Endothelial cell of umbilical vein (primary cell): ENCODE results near the gene ZNF184. TPM values are rescaled to one million over a fixed set of nuclear protein-coding genes. Genes with fewer than 3 reads are reported as not detected.

Source experiments
- BruUV-seq: library from RNA; stranded (reverse); fragments of 400-500 nt; replicated peaks from 2 replicates; lab custom pipeline; 2021; lab: Mats Ljungman, UMichigan
- CTCF ChIA-PET: fragments of 300-600, 350-600 bp; sonication (Branson Sonifier 250); formaldehyde crosslinking; loops from one replicate; lab custom pipeline; 2021; ENCODE audit warnings: antibody characterized with exemption, inconsistent platforms; lab: Charles Lee
- POLR2A ChIA-PET: fragments of 300-600, 350-600 bp; sonication (Branson Sonifier 250); formaldehyde crosslinking; loops from one replicate; lab custom pipeline; 2021; ENCODE audit warnings: antibody characterized with exemption, inconsistent platforms; lab: Charles Lee
- DNase-seq: peaks from one replicate; pipeline ENCODE4 v3.0.0-alpha.2; 2011; ENCODE audit warnings: low read depth, low spot score
- FAIRE-seq: peaks from 2 replicates; lab custom pipeline; 2011; peaks lifted over from hg19 to GRCh38; lab: Jason Lieb, UNC
- H2AFZ ChIP-seq: 2 replicates; pipeline ENCODE4 v1.6.0; 2012; ENCODE audit warnings: low read depth, low read length, control low read depth, inconsistent platforms
- H3K27ac ChIP-seq: 2 replicates; pipeline ENCODE4 v1.5.1; 2011; ENCODE audit warnings: low read depth, mild to moderate bottlenecking, control low read depth, low read length, moderate library complexity; ENCODE audit not compliant: insufficient read depth
- H3K27me3 ChIP-seq, 2 experiments: 2 replicates each; pipeline versions ENCODE4 v1.6.0 to v1.6.1; 2011; ENCODE audit warnings: low read length in 2 of 2, mixed read lengths in 1 of 2; ENCODE audit not compliant: control insufficient read depth in 2 of 2, insufficient read depth in 2 of 2
- H3K36me3 ChIP-seq, 2 experiments: 2 replicates in 1 of 2; 3 replicates in 1 of 2; pipeline ENCODE4 v1.5.1; 2011; ENCODE audit warnings: low read length in 2 of 2, mild to moderate bottlenecking in 1 of 2, moderate library complexity in 1 of 2; ENCODE audit not compliant: control insufficient read depth in 2 of 2, insufficient read depth in 2 of 2; ENCODE audit errors: extremely low read depth in 1 of 2
- H3K4me1 ChIP-seq: 3 replicates; pipeline ENCODE4 v1.5.1; 2011; ENCODE audit warnings: mild to moderate bottlenecking, low read length; ENCODE audit not compliant: control insufficient read depth, insufficient read depth; ENCODE audit errors: extremely low read depth
- H3K4me2 ChIP-seq: 2 replicates; pipeline ENCODE4 v1.6.1; 2011; ENCODE audit warnings: low read length, control low read depth, mixed read lengths; ENCODE audit not compliant: insufficient read depth
- H3K4me3 ChIP-seq, 3 experiments: fragments of 200-600 bp in 1 of 3; sonication (generic), shearing (Covaris generic) in 1 of 3; replicated peaks in 1 of 3; 2 replicates each; pipeline ENCODE4 v1.5.1; 2011 to 2016; ENCODE audit warnings: control low read depth in 3 of 3, low read length in 3 of 3, mild to moderate bottlenecking in 2 of 3, inconsistent platforms in 1 of 3, low read depth in 1 of 3, moderate library complexity in 1 of 3; ENCODE audit not compliant: insufficient read depth in 1 of 3
- H3K79me2 ChIP-seq: 2 replicates; pipeline ENCODE4 v1.6.0; 2012; ENCODE audit warnings: low read length, inconsistent platforms; ENCODE audit not compliant: control insufficient read depth, insufficient read depth
- H3K9ac ChIP-seq: replicated peaks from 2 replicates; pipeline ENCODE3; 2011; ENCODE audit warnings: low read length, control low read depth; ENCODE audit not compliant: insufficient read depth; ENCODE audit errors: extremely low read depth
- H3K9me1 ChIP-seq: replicated peaks from 3 replicates; pipeline ENCODE4 v1.6.0; 2011; ENCODE audit warnings: mild to moderate bottlenecking, low read length; ENCODE audit not compliant: control insufficient read depth, insufficient read depth; ENCODE audit errors: extremely low read depth
- H3K9me3 ChIP-seq: replicated peaks from 2 replicates; pipeline ENCODE4 v1.5.1; 2012; ENCODE audit warnings: low read length, inconsistent platforms; ENCODE audit not compliant: control insufficient read depth, insufficient read depth
- H4K20me1 ChIP-seq: replicated peaks from 2 replicates; pipeline ENCODE3; 2011; ENCODE audit warnings: mild to moderate bottlenecking, low read length; ENCODE audit not compliant: control insufficient read depth, insufficient read depth; ENCODE audit errors: extremely low read depth
- CTCF ChIP-seq, 2 donors: IDR thresholded peaks; 1 replicate in 1 of 2; 2 replicates in 1 of 2; pipeline ENCODE4 v1.5.1; 2011; ENCODE audit warnings: low read length in 2 of 2, mild to moderate bottlenecking in 2 of 2, moderate library complexity in 2 of 2, control low read depth in 1 of 2, inconsistent platforms in 1 of 2, low read depth in 1 of 2; ENCODE audit not compliant: insufficient read depth in 1 of 2; ENCODE audit errors: extremely low read depth in 1 of 2
- EZH2 ChIP-seq: IDR thresholded peaks from 2 replicates; pipeline ENCODE4 v1.6.1; 2012; ENCODE audit warnings: borderline replicate concordance, low read depth, mild to moderate bottlenecking, moderate library complexity, low read length, inconsistent platforms; ENCODE audit not compliant: severe bottlenecking
- FOS ChIP-seq: IDR thresholded peaks from 2 replicates; pipeline ENCODE4 v1.6.1; 2011; ENCODE audit warnings: mild to moderate bottlenecking, low read length, moderate library complexity, borderline replicate concordance; ENCODE audit not compliant: insufficient read depth
- GATA2 ChIP-seq: IDR thresholded peaks from 2 replicates; pipeline ENCODE4 v1.7.0; 2011; ENCODE audit warnings: low read depth, mild to moderate bottlenecking, moderate library complexity, mixed read lengths, low read length; ENCODE audit not compliant: insufficient read length, insufficient read depth
- JUN ChIP-seq: IDR thresholded peaks from 2 replicates; pipeline ENCODE4 v1.6.1; 2011; ENCODE audit warnings: borderline replicate concordance, low read depth; ENCODE audit not compliant: insufficient read length, insufficient read depth
- MAX ChIP-seq: IDR thresholded peaks from 2 replicates; pipeline ENCODE4 v1.6.1; 2011; ENCODE audit not compliant: insufficient read depth, insufficient read length
- MYC ChIP-seq: IDR thresholded peaks from one replicate; pipeline ENCODE4 v1.6.1; 2011; ENCODE audit warnings: mild to moderate bottlenecking, low read depth, low read length
- POLR2A ChIP-seq: IDR thresholded peaks from 2 replicates; pipeline ENCODE4 v1.6.1; 2012; ENCODE audit warnings: low read depth, mild to moderate bottlenecking, control low read depth, low read length
- POLR2AphosphoS5 ChIP-seq: IDR thresholded peaks from 2 replicates; pipeline ENCODE4 v1.6.1; 2012; ENCODE audit warnings: low read depth, mild to moderate bottlenecking, control low read depth, low read length, moderate library complexity; ENCODE audit not compliant: insufficient read depth
- dilution Hi-C: fragments of 300-500 bp; cut with MboI; formaldehyde crosslinking; loops from one replicate; pipeline ENCODE4 v1.15.0; 2019; ENCODE audit warnings: low sequenced_read_pairs; ENCODE audit not compliant: extremely low pct_ligation_motif_present
- intact Hi-C: fragments of 100-400 bp; cut with micrococcal nuclease; formaldehyde crosslinking; loops from one replicate; pipeline ENCODE4 v1.10.0; 2022
- polyA plus RNA-seq, 4 experiments: library from polyadenylated mRNA; depleted of rRNA in 3 of 4; stranded (reverse) in 3 of 4; unstranded in 1 of 4; fragments of >200 nt; gene quantifications; 2 replicates each; pipeline versions ENCODE4 v1.2.1 to v1.2.3, GENCODE V29; 2011 to 2012; ENCODE audit warnings: missing spikeins in 1 of 4
- total RNA-seq: library from RNA; stranded (reverse); gene quantifications from 2 replicates; pipeline ENCODE4 v1.2.3, GENCODE V29; 2021

ZNF184 gene
- total and polyA plus RNA-seq, 2 donors (not counting 3 experiments of a cell fraction or from before 2014, with no cell fraction given) = 1.6 to 6.5 TPM

GRCh38 chr6:27433714-27434113, 39.2 kb downstream of the ZNF184 start:
- Histone ChIP-seq H3K9me1 (no peaks in the 10 kb centered on the region), H3K4me2 (no peak overlapping the region), H3K27me3 (no peaks in the 10 kb centered on the region), H3K9me3 (no peaks in the 10 kb centered on the region), H3K4me3 (no peak overlapping the region), H3K27ac (no peak overlapping the region), H4K20me1 (no peaks in the 10 kb centered on the region), H3K9ac (no peak overlapping the region), H3K4me1 (no peaks in the 10 kb centered on the region), H3K36me3 (no peaks in the 10 kb centered on the region), H2AFZ (no peak overlapping the region), H3K79me2 (no peaks in the 10 kb centered on the region)
- dilution Hi-C loops = no loop called here
- CTCF ChIA-PET = no interaction called here
- TF ChIP-seq FOS (no peak), EZH2 (no peak), CTCF (IDR thresholded peaks at IDR 0.05; ENCODE audit: extremely low read depth in 1 of 2, insufficient read depth in 1 of 2, low read depth in 1 of 2, low read length in 2 of 2) (no peak), POLR2A (no peak), POLR2AphosphoS5 (no peak), MAX (no peak), MYC (no peak), GATA2 (no peak), JUN (no peak)
- intact Hi-C loops = no loop called here
- BruUV-seq = no TSS peak
- FAIRE-seq (no peak), DNase-seq (no peak)
- POLR2A ChIA-PET = no interaction called here
